Panc1 (cell line): Measurements from ENCODE around the gene SPATA3. TPM values are rescaled to one million over a fixed set of nuclear protein-coding genes. Genes with fewer than 3 reads are reported as not detected.

Source experiments
- ATAC-seq: fragments of 200-7000 bp; cut with Tn5 transposase; 2 replicates; pipeline ENCODE4 v1.9.1; 2020; ENCODE audit warnings: mild to moderate bottlenecking, moderate library complexity
- BruUV-seq: library from RNA; stranded (reverse); fragments of 400-500 nt; replicated peaks from 2 replicates; lab custom pipeline; 2021; lab: Mats Ljungman, UMichigan
- CTCF ChIA-PET: fragments of 300-600 bp; sonication (Branson Sonifier 250); formaldehyde crosslinking; loops from one replicate; lab custom pipeline; 2022; ENCODE audit warnings: antibody characterized with exemption; lab: Charles Lee
- POLR2A ChIA-PET: fragments of 300-600 bp; sonication (Branson Sonifier 250); formaldehyde crosslinking; loops from one replicate; lab custom pipeline; 2022; ENCODE audit warnings: antibody characterized with exemption; lab: Charles Lee
- DNase-seq: peaks from one replicate; pipeline ENCODE4 v3.0.0-alpha.2; 2010; ENCODE audit warnings: low read depth, low spot score
- H3K27ac ChIP-seq: 2 replicates; pipeline ENCODE4 v1.5.1; 2011; ENCODE audit warnings: mild to moderate bottlenecking, low read length, inconsistent platforms
- H3K27me3 ChIP-seq: fragments of 200-500 bp; sonication (Bioruptor generic); 2 replicates; pipeline ENCODE4 v1.6.0; 2014; ENCODE audit warnings: low read length, inconsistent platforms; ENCODE audit not compliant: control insufficient read depth, insufficient read depth
- H3K36me3 ChIP-seq: fragments of 200-500 bp; sonication (Bioruptor generic); 2 replicates; pipeline ENCODE4 v1.5.1; 2014; ENCODE audit warnings: inconsistent platforms, mild to moderate bottlenecking, low read length, moderate library complexity; ENCODE audit not compliant: control insufficient read depth, insufficient read depth
- H3K4me1 ChIP-seq: 2 replicates; pipeline ENCODE4 v1.5.1; 2011; ENCODE audit warnings: inconsistent platforms, mild to moderate bottlenecking, low read length, moderate library complexity; ENCODE audit not compliant: control insufficient read depth, insufficient read depth
- H3K4me3 ChIP-seq, 2 experiments: 2 replicates each; pipeline ENCODE4 v1.5.1; 2011 to 2012; ENCODE audit warnings: low read depth in 2 of 2, low read length in 2 of 2, mild to moderate bottlenecking in 2 of 2, inconsistent platforms in 1 of 2, moderate library complexity in 1 of 2
- H3K9me3 ChIP-seq: fragments of 200-500 bp; sonication (Bioruptor generic); 2 replicates; pipeline ENCODE4 v1.5.1; 2014; ENCODE audit warnings: low read depth, mild to moderate bottlenecking, inconsistent platforms, low read length, moderate library complexity; ENCODE audit not compliant: control insufficient read depth, insufficient read depth
- POLR2AphosphoS5 ChIP-seq: IDR thresholded peaks from 2 replicates; pipeline ENCODE4 v1.6.1; 2012; ENCODE audit warnings: mild to moderate bottlenecking, low read depth, low read length, moderate library complexity
- SIN3A ChIP-seq: IDR thresholded peaks from 2 replicates; pipeline ENCODE4 v1.6.1; 2012; ENCODE audit warnings: low read depth, mild to moderate bottlenecking, low read length, moderate library complexity, borderline replicate concordance; ENCODE audit not compliant: insufficient read depth
- TCF7L2 ChIP-seq: IDR thresholded peaks from 2 replicates; pipeline ENCODE4 v1.6.1; 2011; ENCODE audit warnings: mild to moderate bottlenecking, low read depth, low read length, inconsistent platforms
- in situ Hi-C: cut with HindIII; loops from 2 replicates; pipeline ENCODE4 v1.10.0; 2016; ENCODE audit warnings: low sequenced_read_pairs, low pct_unique_long_range_greater_than_20kb
- intact Hi-C: fragments of 100-400 bp; cut with micrococcal nuclease; formaldehyde crosslinking; loops from one replicate; pipeline ENCODE4 v1.10.0; 2022; ENCODE audit not compliant: unreplicated experiment
- total RNA-seq: library from RNA; stranded (reverse); gene quantifications from one replicate; pipeline ENCODE4 v1.2.1, GENCODE V29; 2021; ENCODE audit not compliant: unreplicated experiment
- TF ChIP-seq, protein P1 (sequence below), 2 experiments: IDR thresholded peaks; 2 replicates each; pipeline ENCODE4 v1.6.1; 2011 to 2012; ENCODE audit warnings: low read depth in 2 of 2, control low read depth in 1 of 2, low read length in 1 of 2, mild to moderate bottlenecking in 1 of 2, moderate library complexity in 1 of 2; ENCODE audit not compliant: insufficient read depth in 1 of 2
- TF ChIP-seq, protein P2 (sequence below): fragments of 450-650 bp; IDR thresholded peaks from 2 replicates; pipeline ENCODE4 v1.5.1; 2017; ENCODE audit warnings: mild to moderate bottlenecking

Gene SPATA3
- total RNA-seq, 1 experiment from 2014 or later: not detected

DNA sequence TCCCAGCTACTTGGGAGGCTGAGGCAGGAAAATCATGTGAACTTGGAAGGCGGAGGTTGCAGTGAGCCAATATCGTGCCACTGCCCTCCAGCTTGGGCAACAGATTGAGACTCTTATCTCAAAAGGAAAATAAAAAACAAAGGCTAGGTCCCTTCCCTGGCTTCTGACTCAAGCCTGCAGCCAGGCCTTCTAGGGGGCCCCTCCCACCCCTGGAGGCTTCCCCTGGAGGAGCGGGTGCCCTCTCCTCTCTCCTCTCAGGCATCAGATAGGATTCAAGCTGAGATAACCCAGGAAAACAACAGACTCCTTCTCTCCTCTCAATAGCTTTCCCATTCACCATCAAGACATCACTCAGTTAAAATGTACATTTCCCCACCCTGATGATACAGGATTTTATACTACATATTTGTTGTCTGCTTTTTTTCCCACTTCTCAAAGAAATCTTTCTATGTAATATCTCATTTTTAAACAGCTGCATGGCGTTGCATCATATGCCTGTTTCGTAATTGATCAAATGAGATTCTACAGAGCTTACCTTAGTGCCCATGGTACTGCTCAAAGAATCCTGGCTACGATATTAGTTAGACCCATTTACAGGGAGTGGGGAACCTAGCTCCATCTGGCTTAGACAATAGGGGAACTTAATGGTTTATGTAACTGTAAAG is 20.8 kb downstream of the SPATA3 start:
- ChIA-PET POLR2A (interaction anchor here (0.6 kb wide), 1 partner anchor 9 kb away, joined by 3 read pairs; no protein-coding TSS in a partner anchor), CTCF (interaction anchor here (0.6 kb wide), 2 partner anchors 17 to 1098 kb away, joined by 3 to 14 read pairs; no protein-coding TSS in a partner anchor)
- Histone ChIP-seq H3K4me1 (no peaks in the 10 kb centered on the region), H3K27me3 (no peaks in the 10 kb centered on the region), H3K4me3 (no peak overlapping the region), H3K36me3 (no peaks in the 10 kb centered on the region), H3K27ac (no peak overlapping the region), H3K9me3 (no peaks in the 10 kb centered on the region)
- no TSS peak for BruUV-seq
- DNase-seq: no peak
- intact Hi-C loops: no loop called here
- ATAC-seq: no peak
- TF ChIP-seq, protein P1, sequence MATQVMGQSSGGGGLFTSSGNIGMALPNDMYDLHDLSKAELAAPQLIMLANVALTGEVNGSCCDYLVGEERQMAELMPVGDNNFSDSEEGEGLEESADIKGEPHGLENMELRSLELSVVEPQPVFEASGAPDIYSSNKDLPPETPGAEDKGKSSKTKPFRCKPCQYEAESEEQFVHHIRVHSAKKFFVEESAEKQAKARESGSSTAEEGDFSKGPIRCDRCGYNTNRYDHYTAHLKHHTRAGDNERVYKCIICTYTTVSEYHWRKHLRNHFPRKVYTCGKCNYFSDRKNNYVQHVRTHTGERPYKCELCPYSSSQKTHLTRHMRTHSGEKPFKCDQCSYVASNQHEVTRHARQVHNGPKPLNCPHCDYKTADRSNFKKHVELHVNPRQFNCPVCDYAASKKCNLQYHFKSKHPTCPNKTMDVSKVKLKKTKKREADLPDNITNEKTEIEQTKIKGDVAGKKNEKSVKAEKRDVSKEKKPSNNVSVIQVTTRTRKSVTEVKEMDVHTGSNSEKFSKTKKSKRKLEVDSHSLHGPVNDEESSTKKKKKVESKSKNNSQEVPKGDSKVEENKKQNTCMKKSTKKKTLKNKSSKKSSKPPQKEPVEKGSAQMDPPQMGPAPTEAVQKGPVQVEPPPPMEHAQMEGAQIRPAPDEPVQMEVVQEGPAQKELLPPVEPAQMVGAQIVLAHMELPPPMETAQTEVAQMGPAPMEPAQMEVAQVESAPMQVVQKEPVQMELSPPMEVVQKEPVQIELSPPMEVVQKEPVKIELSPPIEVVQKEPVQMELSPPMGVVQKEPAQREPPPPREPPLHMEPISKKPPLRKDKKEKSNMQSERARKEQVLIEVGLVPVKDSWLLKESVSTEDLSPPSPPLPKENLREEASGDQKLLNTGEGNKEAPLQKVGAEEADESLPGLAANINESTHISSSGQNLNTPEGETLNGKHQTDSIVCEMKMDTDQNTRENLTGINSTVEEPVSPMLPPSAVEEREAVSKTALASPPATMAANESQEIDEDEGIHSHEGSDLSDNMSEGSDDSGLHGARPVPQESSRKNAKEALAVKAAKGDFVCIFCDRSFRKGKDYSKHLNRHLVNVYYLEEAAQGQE (IDR thresholded peaks at IDR 0.05; ENCODE audit: insufficient read depth in 1 of 2, low read depth in 2 of 2, low read length in 1 of 2): no peak
- TF ChIP-seq POLR2AphosphoS5 (no peak), TCF7L2 (no peak), SIN3A (no peak)
- TF ChIP-seq, protein P2, sequence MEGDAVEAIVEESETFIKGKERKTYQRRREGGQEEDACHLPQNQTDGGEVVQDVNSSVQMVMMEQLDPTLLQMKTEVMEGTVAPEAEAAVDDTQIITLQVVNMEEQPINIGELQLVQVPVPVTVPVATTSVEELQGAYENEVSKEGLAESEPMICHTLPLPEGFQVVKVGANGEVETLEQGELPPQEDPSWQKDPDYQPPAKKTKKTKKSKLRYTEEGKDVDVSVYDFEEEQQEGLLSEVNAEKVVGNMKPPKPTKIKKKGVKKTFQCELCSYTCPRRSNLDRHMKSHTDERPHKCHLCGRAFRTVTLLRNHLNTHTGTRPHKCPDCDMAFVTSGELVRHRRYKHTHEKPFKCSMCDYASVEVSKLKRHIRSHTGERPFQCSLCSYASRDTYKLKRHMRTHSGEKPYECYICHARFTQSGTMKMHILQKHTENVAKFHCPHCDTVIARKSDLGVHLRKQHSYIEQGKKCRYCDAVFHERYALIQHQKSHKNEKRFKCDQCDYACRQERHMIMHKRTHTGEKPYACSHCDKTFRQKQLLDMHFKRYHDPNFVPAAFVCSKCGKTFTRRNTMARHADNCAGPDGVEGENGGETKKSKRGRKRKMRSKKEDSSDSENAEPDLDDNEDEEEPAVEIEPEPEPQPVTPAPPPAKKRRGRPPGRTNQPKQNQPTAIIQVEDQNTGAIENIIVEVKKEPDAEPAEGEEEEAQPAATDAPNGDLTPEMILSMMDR: no peak
- in situ Hi-C loops: no loop called here

DNA sequence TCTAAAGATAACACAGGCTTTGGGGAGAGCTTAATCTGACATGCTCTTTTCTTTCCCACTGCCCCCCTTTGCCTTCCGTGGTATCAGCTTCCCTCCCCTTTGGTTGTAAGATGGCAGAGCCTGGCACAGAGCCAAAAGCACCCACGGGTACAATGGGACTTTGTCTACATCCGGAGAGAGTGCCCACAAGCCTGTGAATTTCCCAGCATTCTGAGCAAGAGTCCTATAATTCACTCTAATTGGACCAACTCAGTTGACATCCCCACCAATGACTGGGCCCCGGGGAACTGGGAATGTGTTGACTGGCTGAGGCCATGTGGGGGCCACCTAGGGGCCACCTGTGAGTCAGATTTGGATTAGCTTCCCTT is 21.3 kb downstream of the SPATA3 start:
- intact Hi-C loops: no loop called here

More for the DNA sequence above, 21.3 kb downstream of the SPATA3 start:
- DNase-seq (no peak), ATAC-seq (no peak)
- no TSS peak for BruUV-seq
- H3K9me3 ChIP-seq: no peaks in the 10 kb centered on the region
- no peak overlapping the region for H3K27ac ChIP-seq
- in situ Hi-C loops: no loop called here
- H3K4me1 ChIP-seq: no peaks in the 10 kb centered on the region
- TF ChIP-seq SIN3A (no peak), TCF7L2 (no peak)
- TF ChIP-seq, protein P2: no peak
- no peaks in the 10 kb centered on the region for H3K36me3 ChIP-seq
- no peak overlapping the region for H3K4me3 ChIP-seq
- no peaks in the 10 kb centered on the region for H3K27me3 ChIP-seq
- CTCF ChIA-PET: interaction anchor here (0.6 kb wide), 1 partner anchor 16 kb away, joined by 14 read pairs; no protein-coding TSS in a partner anchor
- POLR2A ChIA-PET: no interaction called here
